WTC11 (cell line): ENCODE measurements around the gene KRTAP4-6. TPM values are rescaled to one million over a fixed set of nuclear protein-coding genes. Genes with fewer than 3 reads are reported as not detected.

Experiments
- ATAC-seq: fragments of 200-7000 bp; cut with Tn5 transposase; 2 replicates; pipeline ENCODE4 v1.10.0; 2021; ENCODE audit warnings: mild to moderate bottlenecking, moderate library complexity
- Bru-seq: library from RNA; stranded (reverse); fragments of 400-500 nt; gene quantifications from one replicate; lab custom pipeline; 2021; lab: Mats Ljungman, UMichigan
- CTCF ChIA-PET: fragments of 300-600 bp; sonication (Branson Sonifier 250); formaldehyde crosslinking; loops from one replicate; lab custom pipeline; 2021; ENCODE audit warnings: antibody characterized with exemption; lab: Charles Lee
- POLR2A ChIA-PET: fragments of 350-600 bp; sonication (Branson Sonifier 250); formaldehyde crosslinking; loops from one replicate; lab custom pipeline; 2021; ENCODE audit warnings: antibody characterized with exemption; lab: Charles Lee
- DNase-seq: peaks from one replicate; pipeline ENCODE4 v3.0.0; 2021; ENCODE audit warnings: low spot score
- H3K27ac Mint-ChIP-seq: 2 replicates; pipeline ENCODE4 v1.8.0; 2021; ENCODE audit warnings: mixed read lengths
- H3K27me3 Mint-ChIP-seq: 2 replicates; pipeline ENCODE4 v1.8.0; 2021; ENCODE audit warnings: low read depth, mild to moderate bottlenecking, moderate library complexity, mixed read lengths
- H3K36me3 Mint-ChIP-seq: 2 replicates; pipeline ENCODE4 v1.8.0; 2021; ENCODE audit warnings: mixed read lengths
- H3K4me1 Mint-ChIP-seq: 2 replicates; pipeline ENCODE4 v1.8.0; 2022; ENCODE audit warnings: mixed read lengths
- H3K4me3 Mint-ChIP-seq: 2 replicates; pipeline ENCODE4 v1.8.0; 2021; ENCODE audit warnings: mild to moderate bottlenecking, moderate library complexity, mixed read lengths
- H3K9me3 Mint-ChIP-seq: 2 replicates; pipeline ENCODE4 v1.8.0; 2021; ENCODE audit warnings: mixed read lengths
- CBFB ChIP-seq: sonication (generic); formaldehyde crosslinking; IDR thresholded peaks from 2 replicates; pipeline ENCODE4 v1.8.1; 2022; ENCODE audit warnings: mild to moderate bottlenecking, low read depth, missing genetic modification reagents
- E2F5 ChIP-seq: sonication (generic); formaldehyde crosslinking; IDR thresholded peaks from 2 replicates; pipeline ENCODE4 v1.8.1; 2022; ENCODE audit warnings: mild to moderate bottlenecking, moderate library complexity, missing genetic modification reagents
- ESRRA ChIP-seq: sonication (generic); formaldehyde crosslinking; IDR thresholded peaks from 2 replicates; pipeline ENCODE4 v1.8.1; 2022; ENCODE audit warnings: mild to moderate bottlenecking, missing genetic modification reagents, borderline replicate concordance
- ETV6 ChIP-seq: sonication (generic); formaldehyde crosslinking; IDR thresholded peaks from 2 replicates; pipeline ENCODE4 v1.8.1; 2022; ENCODE audit warnings: mild to moderate bottlenecking, missing genetic modification reagents
- FOXP1 ChIP-seq: sonication (generic); formaldehyde crosslinking; IDR thresholded peaks from 2 replicates; pipeline ENCODE4 v1.8.0; 2022; ENCODE audit warnings: missing genetic modification reagents, mild to moderate bottlenecking, moderate library complexity, borderline replicate concordance
- MYBL2 ChIP-seq: sonication (generic); formaldehyde crosslinking; IDR thresholded peaks from 2 replicates; pipeline ENCODE4 v1.8.1; 2023; ENCODE audit warnings: mild to moderate bottlenecking, moderate library complexity, missing genetic modification reagents
- RORB ChIP-seq: fragments of 250-450 bp; sonication (Bioruptor Pico); IDR thresholded peaks from 2 replicates; pipeline ENCODE4 v1.9.0; 2021; ENCODE audit warnings: mild to moderate bottlenecking
- USF1 ChIP-seq: sonication (generic); formaldehyde crosslinking; IDR thresholded peaks from 2 replicates; pipeline ENCODE4 v1.8.0; 2022; ENCODE audit warnings: mild to moderate bottlenecking, missing genetic modification reagents
- ZNF138 ChIP-seq: sonication (generic); formaldehyde crosslinking; conservative IDR thresholded peaks from 2 replicates; pipeline ENCODE4 v1.8.1; 2022; ENCODE audit warnings: mild to moderate bottlenecking, moderate library complexity, missing genetic modification reagents
- ZNF416 ChIP-seq: fragments of 250-450 bp; sonication (Bioruptor Pico); IDR thresholded peaks from 2 replicates; pipeline ENCODE4 v1.9.0; 2021; ENCODE audit warnings: mild to moderate bottlenecking, inconsistent platforms
- ZNF532 ChIP-seq: fragments of 250-450 bp; sonication (Bioruptor Pico); IDR thresholded peaks from 2 replicates; pipeline ENCODE4 v1.9.0; 2021; ENCODE audit warnings: mild to moderate bottlenecking, borderline replicate concordance
- long read RNA-seq, 3 experiments: library from RNA in 1 of 3; library from capped mRNA in 1 of 3; library from polyadenylated mRNA in 1 of 3; unstranded in 2 of 3; stranded (forward) in 1 of 3; transcript quantifications; one replicate each; pipeline ENCODE4 v2.0.0, GENCODE V29; 2021
- total RNA-seq: library from RNA; stranded (reverse); gene quantifications from 3 replicates; pipeline ENCODE4 v1.2.3, GENCODE V29; 2021
- TF ChIP-seq, protein P1 (sequence below): fragments of 250-450 bp; sonication (Bioruptor Pico); IDR thresholded peaks from 2 replicates; pipeline ENCODE4 v1.9.0; 2021; ENCODE audit warnings: moderate library complexity, mild to moderate bottlenecking, inconsistent platforms, borderline replicate concordance
- TF ChIP-seq, protein P2 (sequence below): fragments of 250-450 bp; sonication (Bioruptor Pico); conservative IDR thresholded peaks from 2 replicates; pipeline ENCODE4 v1.9.0; 2021; ENCODE audit warnings: mild to moderate bottlenecking
- TF ChIP-seq, protein P3 (sequence below): fragments of 250-450 bp; sonication (Bioruptor Pico); IDR thresholded peaks from 2 replicates; pipeline ENCODE4 v2.1.2; 2022; ENCODE audit warnings: mild to moderate bottlenecking, moderate library complexity

The KRTAP4-6 gene
- total RNA-seq = not detected in 3 replicates
- not detected for Bru-seq, nascent RNA
- long read RNA-seq, experiment 1 = 0 reads
- long read RNA-seq, experiment 2 = 0 reads
- long read RNA-seq, experiment 3 = 0 reads

GRCh38 chr17:41140360-41141131 lies at the start of gene KRTAP4-6:
Gene KRTAP4-6 (minus strand): TSS chr17:41140544. CDS start chr17:41140487, 57 bp downstream.
- Mint-ChIP-seq H3K4me1 (no peaks in the 10 kb centered on the region), H3K9me3 (peaks cover 65% of the 10 kb centered on the region)
- TF ChIP-seq, protein P1, sequence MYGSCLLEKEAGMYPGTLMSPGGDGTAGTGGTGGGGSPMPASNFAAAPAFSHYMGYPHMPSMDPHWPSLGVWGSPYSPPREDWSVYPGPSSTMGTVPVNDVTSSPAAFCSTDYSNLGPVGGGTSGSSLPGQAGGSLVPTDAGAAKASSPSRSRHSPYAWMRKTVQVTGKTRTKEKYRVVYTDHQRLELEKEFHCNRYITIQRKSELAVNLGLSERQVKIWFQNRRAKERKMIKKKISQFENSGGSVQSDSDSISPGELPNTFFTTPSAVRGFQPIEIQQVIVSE (CRISPR knock-in tag) = no peak
- no peak for TF ChIP-seq E2F5
- TF ChIP-seq ESRRA (CRISPR knock-in tag) = no peak
- TF ChIP-seq, protein P2, sequence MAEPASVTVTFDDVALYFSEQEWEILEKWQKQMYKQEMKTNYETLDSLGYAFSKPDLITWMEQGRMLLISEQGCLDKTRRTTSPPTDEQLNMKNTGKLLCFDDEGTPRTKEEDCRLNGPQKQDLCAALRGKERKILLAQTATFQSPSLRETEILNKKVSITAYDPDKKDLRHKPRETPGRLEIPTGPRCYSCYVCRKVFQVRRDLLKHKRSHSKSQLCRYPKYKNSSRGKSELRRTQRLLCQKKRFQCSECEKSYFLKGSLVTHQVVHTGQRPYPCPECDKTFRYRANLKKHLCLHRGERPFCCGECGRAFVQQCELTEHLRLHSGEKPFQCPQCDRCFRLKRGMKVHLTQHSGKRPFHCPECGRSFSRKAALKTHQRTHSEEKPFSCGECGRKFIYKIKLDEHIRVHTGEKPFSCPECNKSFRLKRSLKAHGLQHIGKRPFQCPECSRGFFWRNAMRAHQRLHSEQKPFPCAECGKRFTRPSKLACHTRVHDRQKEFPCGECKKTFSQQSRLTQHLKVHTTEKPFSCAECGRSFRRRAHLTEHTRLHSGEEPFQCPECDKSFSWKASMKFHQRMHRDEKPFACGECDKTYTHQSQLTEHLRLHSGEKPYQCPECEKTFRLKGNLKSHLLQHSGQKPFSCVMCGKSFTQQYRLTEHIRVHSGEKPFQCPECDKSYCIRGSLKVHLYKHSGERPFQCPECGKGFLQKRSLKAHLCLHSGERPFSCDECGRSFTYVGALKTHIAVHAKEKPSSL (CRISPR knock-in tag) = no peak
- TF ChIP-seq, protein P3, sequence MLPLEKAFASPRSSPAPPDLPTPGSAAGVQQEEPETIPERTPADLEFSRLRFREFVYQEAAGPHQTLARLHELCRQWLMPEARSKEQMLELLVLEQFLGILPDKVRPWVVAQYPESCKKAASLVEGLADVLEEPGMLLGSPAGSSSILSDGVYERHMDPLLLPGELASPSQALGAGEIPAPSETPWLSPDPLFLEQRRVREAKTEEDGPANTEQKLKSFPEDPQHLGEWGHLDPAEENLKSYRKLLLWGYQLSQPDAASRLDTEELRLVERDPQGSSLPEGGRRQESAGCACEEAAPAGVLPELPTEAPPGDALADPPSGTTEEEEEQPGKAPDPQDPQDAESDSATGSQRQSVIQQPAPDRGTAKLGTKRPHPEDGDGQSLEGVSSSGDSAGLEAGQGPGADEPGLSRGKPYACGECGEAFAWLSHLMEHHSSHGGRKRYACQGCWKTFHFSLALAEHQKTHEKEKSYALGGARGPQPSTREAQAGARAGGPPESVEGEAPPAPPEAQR (CRISPR knock-in tag) = no peak
- TF ChIP-seq MYBL2 (CRISPR knock-in tag) = no peak
- TF ChIP-seq FOXP1 (CRISPR knock-in tag) = no peak
- no peak for TF ChIP-seq CBFB (CRISPR knock-in tag)
- no peak for TF ChIP-seq RORB (CRISPR knock-in tag)
- no peak for TF ChIP-seq ZNF416 (CRISPR knock-in tag)
- no peak for TF ChIP-seq ZNF532 (CRISPR knock-in tag)
- no peak for TF ChIP-seq ZNF138 (CRISPR knock-in tag)
- TF ChIP-seq ETV6 (CRISPR knock-in tag) = no peak
- TF ChIP-seq USF1 (CRISPR knock-in tag) = no peak
- TF ChIP-seq, all 79 proteins: peak for 0
- ATAC-seq = no peak
- ChIA-PET POLR2A (no interaction called here), CTCF (no interaction called here)
- no peak within 1 kb of the TSS for H3K4me3 Mint-ChIP-seq
- DNase-seq = no peak
- H3K36me3 Mint-ChIP-seq = peaks cover 30% of the 10 kb centered on the region
- peaks cover 5% of the 10 kb centered on the region for H3K27me3 Mint-ChIP-seq
- H3K27ac Mint-ChIP-seq = no peak within 1 kb of the TSS
